Stimulated activated naive CD8-positive, alpha-beta T cell treated with anti-CD3 and anti-CD28 coated beads, Interleukin-15, Interleukin-2, amounts not matched to agents 100 U/mL and 50 U/mL, for 24 hours (primary cell): Measurements from ENCODE around the gene DPYD.

Source experiments
- ATAC-seq: fragments of 150-1000 bp; cut with Tn5 transposase; one replicate; pipeline ENCODE4 v1.10.0; 2021
- DNase-seq: peaks from one replicate; pipeline ENCODE4 v3.0.0; 2021

The DPYD gene

DNA sequence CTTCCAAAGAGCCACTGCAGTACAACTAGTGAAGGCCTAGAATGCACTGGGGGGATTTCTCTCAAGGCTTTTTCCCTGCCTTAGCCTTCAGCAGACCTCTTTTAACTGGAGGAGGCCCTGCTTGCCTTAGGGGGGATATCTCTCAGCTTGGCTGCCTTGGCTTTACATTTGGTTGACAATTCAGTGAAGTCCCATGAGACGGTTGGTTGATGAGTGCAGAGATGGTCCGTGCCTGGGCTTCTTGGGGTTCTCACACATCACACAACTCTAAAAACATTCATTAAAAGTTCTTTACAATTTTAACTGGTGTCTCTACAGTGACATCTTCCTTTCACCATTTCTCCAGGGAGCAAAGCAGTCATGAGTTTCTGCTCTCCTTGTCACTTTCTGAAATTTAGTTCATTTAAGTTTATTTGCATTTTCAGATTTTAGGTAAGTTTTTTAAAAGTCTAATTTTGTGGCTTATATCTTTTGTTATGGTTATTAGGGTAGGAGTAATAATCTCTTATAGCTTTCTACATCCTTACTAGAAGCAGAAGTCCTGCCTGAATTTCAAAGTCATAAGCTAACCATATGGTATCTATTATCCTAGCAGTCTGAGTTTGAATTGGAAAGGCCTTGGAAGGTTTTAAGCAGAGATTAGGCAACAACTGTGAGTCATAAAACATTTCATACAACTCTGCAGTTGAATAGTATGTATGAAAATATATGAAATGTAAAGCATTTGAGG is 487.6 kb downstream of the DPYD start:
- ATAC-seq, result no peak

DNA sequence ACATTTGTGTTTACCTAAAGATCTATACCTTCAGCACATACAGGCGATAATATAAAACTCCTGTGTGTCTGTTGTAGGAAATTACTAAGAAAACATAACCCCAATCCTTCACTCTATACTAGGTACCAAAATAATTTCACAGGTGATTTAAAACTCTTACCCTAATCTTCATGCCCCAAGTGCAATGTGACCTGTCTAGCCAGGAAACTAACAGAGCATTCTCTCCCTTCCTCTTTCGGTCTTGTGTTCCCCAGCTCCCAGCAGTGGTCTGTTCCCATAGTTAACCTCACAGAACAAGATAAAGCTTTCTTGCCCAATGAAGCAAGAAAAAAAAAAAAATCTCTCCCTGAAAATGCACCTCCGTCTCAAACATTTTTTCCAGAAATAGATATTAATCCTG is 493.5 kb downstream of the DPYD start:
- DNase-seq (no peak), ATAC-seq (no peak)

More for the DNA sequence above, 487.6 kb downstream of the DPYD start:
- no peak for DNase-seq

GRCh38 chr1:97424209-97424608 is 496.6 kb downstream of the DPYD start:
- ATAC-seq (no peak), DNase-seq (no peak)

GRCh38 chr1:97423403-97423802 is 497.4 kb downstream of the DPYD start:
- DNase-seq (no peak), ATAC-seq (no peak)

GRCh38 chr1:97417661-97418060 is 503.2 kb downstream of the DPYD start:
- no peak for ATAC-seq

GRCh38 chr1:97414682-97415312 is 506.0 kb downstream of the DPYD start:
- no peak for ATAC-seq

More at GRCh38 chr1:97417661-97418060, 503.2 kb downstream of the DPYD start:
- DNase-seq, result no peak

DNA sequence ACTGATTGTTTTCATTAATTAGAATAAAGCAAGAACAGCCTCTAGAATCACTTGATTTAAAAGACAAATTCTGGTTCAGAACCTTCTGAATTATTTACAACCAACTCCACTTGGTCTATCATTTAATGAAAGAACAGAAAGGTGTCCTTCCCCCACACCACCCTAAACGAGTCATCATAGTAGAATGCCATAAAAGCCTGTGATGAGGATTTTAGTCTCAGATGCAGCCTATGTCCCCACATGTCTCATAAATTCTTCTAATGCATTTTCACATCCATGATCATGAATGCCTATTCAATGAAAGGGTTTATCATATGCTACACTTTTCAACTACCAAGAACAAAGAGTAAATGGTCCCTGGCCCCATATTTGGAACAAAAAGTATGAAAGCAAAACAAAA is 508.1 kb downstream of the DPYD start:
- ATAC-seq (no peak), DNase-seq (no peak)

More at GRCh38 chr1:97414682-97415312, 506.0 kb downstream of the DPYD start:
- DNase-seq, result no peak

- ATAC-seq (no peak), DNase-seq (no peak)
Observed at GRCh38 chr1:97412166-97412565, 508.7 kb downstream of the DPYD start.

GRCh38 chr1:97396463-97396862 is 524.4 kb downstream of the DPYD start:
- no peak for DNase-seq
- ATAC-seq, result no peak

- ATAC-seq (no peak), DNase-seq (no peak)
Observed at GRCh38 chr1:97392701-97393100, 528.1 kb downstream of the DPYD start.

DNA sequence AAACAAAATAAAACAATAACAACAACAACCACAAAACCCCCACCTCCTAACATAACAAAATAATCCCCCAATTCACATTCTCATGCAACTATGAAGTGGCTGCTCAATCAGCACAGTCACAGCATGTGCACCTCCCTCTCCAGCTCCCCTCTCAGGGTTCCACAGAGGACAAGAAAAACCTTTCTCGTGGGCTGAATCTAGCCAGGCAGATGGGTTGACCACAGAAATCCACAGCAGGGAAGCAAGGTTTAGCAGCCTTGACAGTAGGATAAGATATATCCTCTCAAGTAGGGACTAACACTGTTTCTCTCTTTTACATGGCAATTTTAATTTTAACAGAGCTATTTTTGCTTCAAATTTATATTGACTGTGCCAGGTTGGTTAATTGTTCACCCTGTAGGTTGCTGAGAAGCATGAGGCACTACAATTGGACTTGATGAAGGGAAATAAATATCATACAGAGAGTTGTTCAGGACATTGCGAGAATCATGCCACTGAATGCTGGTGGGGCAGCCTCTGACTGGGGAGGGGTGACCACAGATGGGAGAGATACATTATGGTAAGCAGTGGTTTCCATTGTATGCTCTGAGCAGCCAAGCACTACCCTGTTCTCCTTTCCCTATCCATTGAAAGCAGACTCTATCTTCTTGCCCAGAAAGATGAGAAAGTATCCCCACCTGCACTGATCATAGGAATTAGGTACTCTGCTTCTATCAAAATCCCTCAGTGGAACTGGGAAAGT is 535.1 kb downstream of the DPYD start:
- DNase-seq, result no peak

DNA sequence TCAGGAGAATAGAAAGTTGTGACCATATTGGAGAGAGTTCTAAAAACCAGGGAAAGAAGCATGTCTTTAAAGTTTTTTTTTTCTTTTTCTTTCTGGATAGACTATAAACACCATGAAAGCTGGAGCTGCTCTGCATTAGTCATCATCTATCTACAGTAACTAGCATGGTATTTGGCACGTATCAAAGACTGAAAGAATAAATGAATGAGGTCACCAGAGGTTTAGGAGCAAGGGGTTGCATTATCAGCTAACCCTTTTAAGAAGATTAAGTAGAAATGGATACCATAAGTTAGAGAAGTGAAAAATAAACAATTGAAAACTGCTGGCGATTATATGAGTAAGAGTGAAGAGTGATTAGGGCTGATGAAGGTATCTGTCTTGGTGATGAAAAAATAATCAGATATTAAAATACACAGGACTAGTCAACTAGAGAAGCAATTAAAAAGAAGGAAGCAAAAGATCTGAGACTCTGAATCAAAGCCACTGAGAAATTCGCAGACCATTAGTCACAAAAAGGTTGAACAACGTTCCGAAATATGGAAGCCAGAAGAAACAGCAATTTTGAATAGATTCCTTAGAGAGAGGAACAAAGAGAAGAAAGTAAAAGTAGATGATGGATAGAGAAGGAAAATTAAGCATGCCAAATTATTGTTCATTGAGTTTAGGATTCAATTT is 536.4 kb downstream of the DPYD start:
- DNase-seq (no peak), ATAC-seq (no peak)

More for the DNA sequence above, 535.1 kb downstream of the DPYD start:
- ATAC-seq, result no peak

DNA sequence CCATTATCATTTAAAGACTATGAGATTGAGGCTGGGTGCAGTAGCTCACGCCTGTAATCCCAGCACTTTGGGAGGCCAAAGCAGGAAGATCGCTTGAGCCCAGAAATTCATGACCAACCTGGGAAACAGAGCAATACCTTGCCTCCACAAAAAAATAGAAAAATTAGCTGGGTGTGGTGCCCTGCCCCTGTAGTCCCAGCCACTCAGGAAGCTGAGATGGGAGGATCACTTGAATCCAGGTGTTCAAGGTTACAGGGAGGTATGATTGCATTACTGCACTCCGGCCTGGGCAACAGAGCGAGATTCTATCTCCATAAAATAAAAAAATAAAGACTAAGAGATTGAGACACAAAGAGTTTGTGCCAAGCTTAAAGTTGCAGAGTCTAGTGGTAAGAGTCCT is 537.0 kb downstream of the DPYD start:
- no peak for ATAC-seq

DNA sequence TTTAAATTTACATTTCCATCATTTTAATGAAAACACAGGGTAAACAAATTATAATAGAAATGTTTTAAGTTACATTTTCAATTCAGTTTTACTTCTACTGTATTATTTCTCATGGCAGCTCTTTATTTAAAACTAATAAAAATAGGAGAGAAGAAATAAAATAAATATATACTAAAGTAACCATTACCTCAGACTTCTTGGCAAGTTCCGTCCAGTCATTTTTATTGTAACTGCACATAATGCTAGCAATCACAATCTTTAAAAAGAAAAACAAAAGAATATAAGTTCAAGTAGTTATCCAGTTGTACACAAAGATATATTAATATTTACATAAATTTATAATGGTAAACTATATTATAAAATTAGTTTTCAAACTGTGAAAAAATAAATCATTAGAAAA is 538.6 kb downstream of the DPYD start:
- no peak for ATAC-seq
- DNase-seq, result no peak

More for the DNA sequence above, 537.0 kb downstream of the DPYD start:
- no peak for DNase-seq

DNA sequence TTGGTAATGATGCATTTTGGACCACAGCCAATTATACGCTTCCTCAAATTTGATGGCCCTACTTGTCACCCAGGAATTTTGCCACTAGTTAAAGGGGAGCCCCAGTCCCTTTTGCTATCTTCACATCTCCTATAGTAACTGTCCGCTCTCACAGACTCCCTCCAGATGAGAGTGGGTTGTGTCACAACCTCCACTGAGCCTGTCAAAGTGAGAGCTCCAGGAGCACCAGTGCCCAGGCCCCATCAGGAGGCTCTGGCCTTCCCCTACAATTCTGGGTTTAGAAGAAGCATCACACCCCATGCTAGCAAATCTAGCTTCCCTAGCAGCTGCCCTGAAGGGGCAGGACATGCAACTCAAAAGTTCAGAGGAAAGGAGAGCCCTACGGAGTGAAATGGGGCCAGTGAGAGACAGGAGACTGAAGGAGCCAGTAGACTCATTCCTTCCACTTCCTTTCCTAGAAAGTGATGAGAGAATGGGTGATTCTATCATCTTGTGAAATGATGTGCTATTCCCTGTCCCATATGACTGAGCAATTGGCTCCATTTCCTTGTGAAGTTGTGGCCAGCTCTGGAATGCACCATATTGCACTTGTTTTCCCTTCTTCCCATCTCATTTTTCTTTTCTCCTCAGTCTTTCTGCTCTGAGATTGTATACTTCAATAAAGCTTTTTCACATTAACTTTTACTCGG is 541.3 kb downstream of the DPYD start:
- DNase-seq, result no peak
- no peak for ATAC-seq

- DNase-seq, result no peak
- no peak for ATAC-seq
Observed at GRCh38 chr1:97378596-97378995, 542.2 kb downstream of the DPYD start.

DNA sequence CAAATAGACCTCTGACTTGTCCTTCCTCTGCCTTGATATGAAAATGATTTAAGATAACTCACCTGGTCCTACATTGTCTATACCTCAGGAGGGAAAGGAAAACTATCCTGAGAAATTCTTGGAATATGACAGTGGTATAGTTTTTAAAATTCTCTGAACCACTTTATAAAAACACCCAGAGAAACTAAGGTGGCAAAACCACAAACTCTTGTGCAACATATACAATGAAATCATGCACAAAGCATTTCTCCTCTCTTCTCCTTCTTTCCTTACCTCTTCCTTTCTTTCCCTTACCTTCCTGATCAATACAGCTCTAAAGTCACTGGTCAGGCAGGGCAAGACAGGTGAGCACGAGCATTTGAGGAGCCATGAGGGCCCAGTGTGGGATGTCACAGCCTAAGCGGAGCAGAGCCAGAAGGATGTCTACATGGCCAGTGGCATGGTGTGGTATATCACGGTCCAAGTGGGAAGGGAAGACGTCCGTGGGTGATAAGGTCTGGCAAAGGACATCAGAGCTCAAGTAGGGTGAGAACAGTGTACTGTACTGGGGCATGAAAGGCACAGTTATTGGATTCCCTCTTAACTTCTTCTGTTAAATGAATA is 543.3 kb downstream of the DPYD start:
- DNase-seq (no peak), ATAC-seq (no peak)

DNA sequence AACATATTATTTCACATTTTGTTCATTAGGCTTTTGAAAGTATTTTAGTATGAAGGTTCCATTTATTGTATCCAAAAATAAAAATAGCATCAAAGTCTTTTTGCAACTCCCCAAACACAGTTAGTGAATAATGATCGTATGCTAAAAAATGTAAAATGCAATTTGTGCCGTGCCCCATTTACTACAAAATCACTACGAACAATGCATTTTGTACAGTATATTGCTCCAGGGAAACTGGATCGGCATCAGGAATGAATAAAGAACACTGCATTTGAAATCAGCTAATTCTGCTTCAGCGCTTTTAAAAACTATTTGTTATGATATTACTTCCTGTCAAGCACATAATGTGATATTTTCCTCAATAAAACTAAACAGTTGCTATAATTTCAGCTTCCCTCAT is 547.8 kb downstream of the DPYD start:
- DNase-seq (no peak), ATAC-seq (no peak)

- no peak for ATAC-seq
Observed at GRCh38 chr1:97372531-97372930, 548.3 kb downstream of the DPYD start.

DNA sequence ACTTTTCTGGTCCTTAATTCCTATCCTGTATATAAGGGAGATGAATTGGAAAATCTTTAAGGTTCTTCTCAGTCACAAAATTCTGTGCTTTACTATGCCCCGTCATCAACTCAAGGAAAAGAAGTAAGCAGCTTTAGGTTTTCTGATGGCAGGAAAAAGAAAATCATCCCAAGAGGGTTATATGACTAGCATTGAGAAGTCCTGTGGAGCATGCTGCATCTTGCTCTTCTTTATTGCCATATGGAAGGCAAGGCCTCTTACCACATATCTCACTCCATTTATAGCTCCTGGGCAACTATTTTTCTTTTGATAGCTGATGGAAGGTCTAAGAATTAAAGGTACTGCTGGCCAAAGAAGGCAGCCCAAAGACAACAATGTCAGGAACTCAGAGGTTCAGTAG is 552.5 kb downstream of the DPYD start:
- no peak for DNase-seq
- no peak for ATAC-seq

More at GRCh38 chr1:97372531-97372930, 548.3 kb downstream of the DPYD start:
- DNase-seq, result no peak

DNA sequence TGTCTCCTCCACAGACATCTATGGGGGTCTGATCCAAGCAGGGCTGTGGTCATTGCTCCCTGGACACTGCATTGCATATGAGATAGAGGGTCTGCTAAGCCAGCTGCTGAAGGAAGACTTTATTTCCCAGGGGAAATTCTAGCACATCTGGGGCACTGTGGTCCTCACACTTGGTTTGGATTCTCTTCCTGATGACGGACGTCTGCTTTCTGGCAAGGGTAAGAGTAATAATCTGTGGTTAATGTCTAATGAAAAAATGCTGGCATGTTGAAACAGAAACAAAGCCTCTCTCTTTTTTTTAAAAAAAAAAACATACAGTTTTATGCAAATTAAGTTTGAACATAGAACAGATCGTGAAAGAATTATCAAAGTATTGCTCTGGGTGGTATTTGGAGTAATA is 553.9 kb downstream of the DPYD start:
- DNase-seq, result no peak
- ATAC-seq, result no peak

DNA sequence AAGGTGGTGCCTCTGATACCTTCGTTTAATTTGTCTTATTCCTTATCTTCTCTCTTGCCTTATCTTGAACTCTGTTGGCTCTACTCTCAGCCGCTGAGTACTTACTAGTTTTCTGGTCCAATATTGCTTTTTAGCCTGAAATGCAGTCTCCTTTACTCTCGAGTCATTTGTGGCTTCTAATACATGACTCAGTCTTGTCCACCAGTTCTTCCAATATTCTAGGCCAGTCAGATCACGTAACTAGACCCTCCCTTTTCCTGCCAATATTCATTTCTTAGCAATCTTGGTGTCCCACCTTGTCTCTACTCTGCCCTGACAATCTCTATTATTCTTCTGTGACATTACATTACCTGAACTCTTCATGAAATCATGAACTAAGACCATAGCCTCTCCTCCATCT is 555.8 kb downstream of the DPYD start:
- DNase-seq (no peak), ATAC-seq (no peak)
